HG02943 (cell line): Measurements from ENCODE around the gene PRDM9.
"Not testable (repeated sequence)": the region's sequence is repeated elsewhere in the genome, so short reads cannot be mapped to it uniquely, and the experiment has no call there.

Experiments
- ATAC-seq: cut with Tn5 transposase; IDR thresholded peaks from one replicate; pipeline ENCODE4 v1.9.1; 2021; ENCODE audit warnings: mild to moderate bottlenecking, low read depth, moderate library complexity; ENCODE audit not compliant: unreplicated experiment

Gene PRDM9

DNA sequence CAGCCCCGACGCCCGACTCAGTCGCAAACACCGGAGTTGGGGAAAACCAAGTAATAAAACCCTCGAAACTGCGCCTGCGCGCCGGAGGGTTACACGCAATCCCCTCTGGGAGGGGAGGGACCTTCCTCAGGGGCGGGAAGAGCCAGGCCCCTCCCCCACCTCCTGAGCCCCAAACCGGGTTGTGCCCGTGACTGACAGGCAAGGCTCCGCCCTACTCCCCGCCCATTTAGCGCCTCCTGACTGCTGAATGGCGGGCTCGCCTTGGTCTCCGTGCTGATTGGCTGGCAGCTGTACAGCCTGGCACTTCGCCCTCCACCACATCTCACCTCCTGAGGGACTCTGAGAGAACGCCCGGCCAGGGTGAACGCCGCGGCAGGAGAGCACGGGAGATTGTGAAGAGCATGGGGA lies at the start of gene PRDM9:
TSS of gene PRDM9 (plus strand) at position 332 of the 408 bp plus-strand sequence. CDS start 1,425 bp downstream, outside the sequence.
- no peak for ATAC-seq

DNA sequence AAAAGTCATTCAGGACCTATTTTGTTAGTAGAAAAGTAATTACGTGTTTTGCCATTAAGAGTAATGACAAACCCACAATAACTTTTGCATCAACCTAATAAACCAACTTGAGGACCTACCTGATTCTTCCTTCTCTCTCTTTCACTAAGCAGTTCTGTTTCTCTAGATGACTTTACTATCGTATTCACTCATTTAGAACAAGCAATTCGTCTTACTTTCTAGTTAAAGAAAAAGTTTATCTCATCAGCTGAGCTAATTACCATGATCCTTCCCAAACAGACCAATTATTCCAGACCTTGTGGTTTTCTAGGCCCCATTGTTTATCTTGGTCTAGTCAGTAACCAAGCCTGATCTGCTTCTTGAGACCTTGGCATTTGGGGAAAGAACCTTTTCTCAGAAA lies 49.6 kb upstream of the PRDM9 start:
- ATAC-seq: no peak

- no peak for ATAC-seq
Measured at GRCh38 chr5:23459214-23459613, 48.2 kb upstream of the PRDM9 start.

GRCh38 chr5:23461576-23461975 lies 45.8 kb upstream of the PRDM9 start:
- no peak for ATAC-seq

DNA sequence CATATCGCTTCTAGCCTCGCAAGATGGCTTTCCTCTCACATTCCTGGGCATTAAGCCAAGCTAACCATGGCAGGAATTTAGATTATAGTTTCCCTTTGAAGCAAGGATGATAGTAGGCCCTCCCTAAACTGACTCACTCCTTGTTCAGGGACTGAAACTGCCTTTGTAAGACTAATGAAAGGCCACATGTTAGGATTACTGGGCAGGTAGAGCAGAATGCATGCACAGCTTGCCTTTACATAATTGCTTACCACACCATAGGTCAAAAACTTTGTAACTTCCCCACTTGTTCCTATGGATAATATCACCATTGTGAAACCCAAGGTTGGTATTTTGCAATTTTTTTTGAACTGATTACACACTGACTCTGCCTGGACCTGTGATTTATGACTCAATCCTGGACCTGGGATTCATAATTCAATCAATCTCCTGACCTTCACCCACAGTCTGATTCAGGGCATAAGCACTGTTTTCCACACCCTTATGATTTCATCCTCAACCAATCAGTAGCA lies 41.0 kb upstream of the PRDM9 start:
- ATAC-seq: no peak

- no peak for ATAC-seq
Measured at GRCh38 chr5:23468658-23469057, 38.8 kb upstream of the PRDM9 start.

- no peak for ATAC-seq
Measured at GRCh38 chr5:23473915-23474314, 33.5 kb upstream of the PRDM9 start.

DNA sequence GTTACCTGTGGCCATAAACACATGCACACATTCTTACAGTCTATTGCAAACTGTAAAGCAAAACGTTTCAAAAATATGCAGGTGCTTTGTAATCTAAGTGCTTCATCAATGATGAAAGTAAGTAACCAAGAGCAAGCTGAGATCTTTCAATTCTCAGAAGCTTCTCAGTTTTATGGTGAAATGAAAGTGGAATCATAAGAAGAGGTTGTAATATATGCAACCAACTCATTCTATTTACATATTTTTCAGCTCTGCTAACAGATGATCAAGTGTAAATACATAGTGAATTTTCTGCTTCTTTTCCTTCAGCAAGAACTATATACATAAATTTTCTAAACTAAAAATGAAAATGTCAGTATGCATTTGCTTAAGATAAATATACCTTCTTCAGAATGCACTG lies 33.1 kb upstream of the PRDM9 start:
- ATAC-seq: no peak

DNA sequence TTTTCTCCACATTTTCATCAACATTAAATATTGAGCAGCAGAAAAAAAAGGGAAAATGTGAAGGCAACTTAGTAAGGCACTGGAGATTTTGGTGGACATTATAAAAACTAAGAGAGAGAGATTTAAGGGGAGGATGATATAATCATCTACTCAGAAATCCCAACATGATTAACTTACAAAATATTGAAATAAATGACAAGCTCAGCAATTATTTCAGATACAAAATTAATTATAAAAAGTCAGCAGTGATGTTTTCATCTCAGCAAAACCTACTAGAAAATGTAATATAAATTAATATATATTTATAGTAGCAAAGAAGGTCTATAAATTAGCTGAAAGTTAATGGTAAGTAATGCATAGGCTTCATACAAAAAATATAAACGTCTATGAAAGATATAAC lies 30.8 kb upstream of the PRDM9 start:
- ATAC-seq: no peak

DNA sequence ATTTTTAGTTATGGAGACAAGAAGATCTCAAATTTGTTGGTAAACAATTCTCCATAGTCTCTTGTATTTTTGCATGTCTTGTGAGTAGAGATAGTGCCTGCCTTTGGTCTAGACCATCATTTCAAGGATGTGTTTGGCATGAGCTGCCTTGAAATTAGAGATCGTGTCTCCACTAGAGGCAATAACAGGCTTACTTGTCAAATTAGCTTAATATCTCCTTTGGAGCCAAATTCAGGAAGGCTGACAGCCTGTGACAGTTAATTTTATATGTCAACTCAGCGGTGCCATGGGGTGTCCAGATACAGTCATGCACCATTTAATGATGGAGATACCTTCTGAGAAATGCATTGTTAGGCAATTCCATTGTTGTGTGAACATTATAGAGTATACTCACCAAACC lies 24.8 kb upstream of the PRDM9 start:
- ATAC-seq: no peak

- ATAC-seq: no peak
Measured at GRCh38 chr5:23483090-23483489, 24.3 kb upstream of the PRDM9 start.

GRCh38 chr5:23484096-23484495 lies 23.3 kb upstream of the PRDM9 start:
- no peak for ATAC-seq

DNA sequence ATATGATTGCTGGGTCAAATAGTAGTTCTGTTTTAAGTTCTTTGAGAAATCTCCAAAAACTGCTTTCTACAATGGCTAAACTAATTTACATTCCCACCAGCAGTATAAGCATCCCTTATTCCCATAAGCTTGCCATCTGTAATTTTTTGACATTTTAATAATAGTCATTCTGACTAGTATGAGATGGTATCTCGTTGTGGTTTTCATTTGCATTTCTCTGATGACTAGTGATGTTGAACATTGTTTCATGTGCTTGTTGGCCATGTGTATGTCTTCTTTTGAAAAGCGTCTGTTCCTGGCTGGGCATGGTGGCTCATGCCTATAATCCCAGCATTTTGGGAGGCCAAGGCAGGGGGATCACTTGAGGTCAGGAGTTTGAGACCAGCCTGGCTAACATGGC lies 21.2 kb upstream of the PRDM9 start:
- ATAC-seq: not testable (repeated sequence)

DNA sequence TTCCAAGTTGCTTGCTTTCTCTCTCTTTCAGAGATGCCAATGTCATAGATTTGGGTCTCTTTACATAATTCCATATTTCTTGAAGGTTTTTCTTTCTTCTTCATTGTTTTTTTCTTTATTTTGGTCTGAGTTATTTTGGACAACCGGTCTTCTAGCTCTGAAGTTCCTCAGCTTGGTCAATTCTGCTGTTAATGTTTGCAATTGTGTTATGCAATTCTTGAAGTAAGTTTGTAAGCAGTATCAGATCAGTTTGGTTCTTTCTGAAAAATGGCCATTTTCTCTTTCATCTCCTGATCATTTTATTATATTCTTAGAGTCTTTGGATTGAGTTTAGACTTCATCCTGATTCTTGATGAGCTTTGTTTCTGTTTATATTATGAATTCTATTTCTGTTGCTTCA lies 16.4 kb upstream of the PRDM9 start:
- no peak for ATAC-seq

- no peak for ATAC-seq
Measured at GRCh38 chr5:23494558-23494957, 12.9 kb upstream of the PRDM9 start.

DNA sequence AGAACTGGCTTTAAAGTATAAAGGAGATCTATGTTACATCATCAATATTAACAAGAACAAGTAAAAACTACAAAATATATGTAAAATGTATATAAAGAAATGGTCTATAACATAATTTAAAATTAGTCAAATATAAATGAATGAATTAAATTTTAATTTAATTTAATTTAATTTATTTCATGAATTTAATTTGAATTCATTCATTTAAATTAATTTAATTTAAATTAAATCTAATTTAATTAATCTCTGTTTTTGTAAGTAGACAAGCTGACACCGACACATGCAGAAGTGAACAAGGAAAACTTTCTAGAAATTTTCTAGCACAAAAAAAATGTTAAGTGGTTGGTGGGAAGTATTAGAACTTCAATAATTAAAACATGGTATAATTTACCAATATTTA lies 10.8 kb upstream of the PRDM9 start:
- ATAC-seq: no peak

DNA sequence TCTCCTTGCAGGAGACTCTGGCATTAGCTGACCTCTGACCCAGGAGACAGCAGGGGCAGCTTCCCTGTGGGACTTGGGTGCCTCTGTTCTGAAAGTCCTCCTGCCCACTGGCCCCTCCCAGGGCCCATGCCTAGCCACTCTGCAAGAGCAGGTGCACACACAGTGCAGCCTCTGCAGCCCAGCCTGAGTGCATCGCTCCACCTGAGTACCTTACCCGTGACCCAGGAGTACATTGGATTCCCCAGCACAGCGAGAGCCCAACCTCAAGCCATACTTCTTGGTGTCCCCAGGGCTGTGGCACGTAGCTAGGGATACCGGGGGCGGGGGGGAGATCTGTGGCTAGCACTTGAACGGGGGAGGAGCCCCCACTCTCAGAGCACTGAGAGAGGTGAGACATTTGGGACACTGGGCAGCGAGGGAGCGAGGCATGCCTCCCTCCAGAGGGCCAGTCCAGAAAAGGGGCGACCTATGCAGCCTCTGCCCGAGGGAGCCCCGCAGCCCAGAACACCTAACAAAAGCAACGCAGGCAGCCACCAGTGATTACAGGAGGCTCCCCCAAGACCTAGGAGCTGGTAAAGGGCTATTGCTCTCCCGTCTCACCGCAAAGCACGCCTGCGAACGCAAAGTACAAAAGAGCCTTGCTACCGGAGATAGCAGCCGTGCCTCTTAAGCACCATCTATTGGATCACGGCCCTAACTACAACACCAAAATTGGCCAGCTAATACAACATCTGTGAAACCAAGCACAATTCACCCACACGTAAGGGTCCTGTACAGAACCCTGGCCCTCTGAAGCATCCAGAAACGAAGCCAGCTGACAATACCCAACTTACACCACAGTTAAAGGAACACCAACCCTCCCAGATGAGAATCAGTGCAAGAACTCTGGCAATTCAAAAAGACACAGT lies 826 bp upstream of the PRDM9 start:
- ATAC-seq: no peak

- not testable (repeated sequence) for ATAC-seq
Measured at GRCh38 chr5:23510434-23510833, 3.0 kb downstream of the PRDM9 start.

- no peak for ATAC-seq
Measured at GRCh38 chr5:23522553-23522952, 15.1 kb downstream of the PRDM9 start.

GRCh38 chr5:23523031-23523430 lies 15.6 kb downstream of the PRDM9 start:
- ATAC-seq: no peak

DNA sequence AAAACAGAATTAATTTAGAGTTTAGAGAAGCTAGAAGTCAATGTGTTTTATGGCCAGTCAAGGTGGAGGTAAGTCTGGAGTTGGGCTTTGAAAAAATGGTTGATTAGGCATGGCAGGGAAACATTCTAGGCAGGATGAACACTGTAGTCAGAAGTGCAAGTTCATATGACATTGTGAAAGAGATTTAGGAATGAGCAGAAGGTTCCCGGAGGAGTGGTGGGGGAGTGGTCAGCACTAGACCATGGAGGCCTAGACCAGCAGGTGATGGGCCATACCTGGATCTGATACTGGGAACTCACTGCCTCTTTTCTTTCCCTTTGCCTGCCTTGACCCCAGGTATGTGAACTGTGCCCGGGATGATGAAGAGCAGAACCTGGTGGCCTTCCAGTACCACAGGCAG lies 16.6 kb downstream of the PRDM9 start:
- ATAC-seq: no peak

- ATAC-seq: no peak
Measured at GRCh38 chr5:23525751-23526150, 18.3 kb downstream of the PRDM9 start.
